ENCODE measurements around the gene HMGB4.

DNA sequence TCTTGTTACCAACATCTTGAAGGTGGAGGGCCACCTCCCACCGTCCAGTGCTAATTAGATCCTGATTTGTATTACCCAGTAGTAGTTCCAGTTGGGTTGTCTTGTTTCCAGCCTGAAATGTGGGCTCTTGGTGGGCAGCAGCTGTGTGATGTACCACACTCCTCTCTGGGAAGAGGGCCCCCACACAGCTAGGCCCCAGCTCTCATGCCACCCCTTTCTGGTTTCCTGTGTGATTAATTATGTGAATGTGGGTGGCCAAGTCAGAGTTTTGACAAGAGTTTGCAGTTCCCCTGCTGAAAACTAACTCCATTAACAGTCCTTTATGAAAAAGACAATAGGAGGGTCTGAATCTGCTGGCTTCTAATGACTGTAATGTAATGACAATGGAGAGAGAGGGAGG lies 3.8 kb downstream of the HMGB4 start:
- TF ChIP-seq, protein P1, sequence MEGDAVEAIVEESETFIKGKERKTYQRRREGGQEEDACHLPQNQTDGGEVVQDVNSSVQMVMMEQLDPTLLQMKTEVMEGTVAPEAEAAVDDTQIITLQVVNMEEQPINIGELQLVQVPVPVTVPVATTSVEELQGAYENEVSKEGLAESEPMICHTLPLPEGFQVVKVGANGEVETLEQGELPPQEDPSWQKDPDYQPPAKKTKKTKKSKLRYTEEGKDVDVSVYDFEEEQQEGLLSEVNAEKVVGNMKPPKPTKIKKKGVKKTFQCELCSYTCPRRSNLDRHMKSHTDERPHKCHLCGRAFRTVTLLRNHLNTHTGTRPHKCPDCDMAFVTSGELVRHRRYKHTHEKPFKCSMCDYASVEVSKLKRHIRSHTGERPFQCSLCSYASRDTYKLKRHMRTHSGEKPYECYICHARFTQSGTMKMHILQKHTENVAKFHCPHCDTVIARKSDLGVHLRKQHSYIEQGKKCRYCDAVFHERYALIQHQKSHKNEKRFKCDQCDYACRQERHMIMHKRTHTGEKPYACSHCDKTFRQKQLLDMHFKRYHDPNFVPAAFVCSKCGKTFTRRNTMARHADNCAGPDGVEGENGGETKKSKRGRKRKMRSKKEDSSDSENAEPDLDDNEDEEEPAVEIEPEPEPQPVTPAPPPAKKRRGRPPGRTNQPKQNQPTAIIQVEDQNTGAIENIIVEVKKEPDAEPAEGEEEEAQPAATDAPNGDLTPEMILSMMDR (IDR thresholded peaks at IDR 0.05), result no peak
- no peak for TF ChIP-seq POLR2AphosphoS5 (IDR thresholded peaks at IDR 0.05)
- no peak for TF ChIP-seq POLR2A (IDR thresholded peaks at IDR 0.05)
